Neural progenitor cell (in vitro differentiated cells): ENCODE data around the gene CEP55.

Experiments
- EZH2 ChIP-seq: fragments of 200-600 bp; sonication (generic); IDR thresholded peaks from 2 replicates; pipeline ENCODE4 v1.6.1; 2017; ENCODE audit warnings: antibody characterized with exemption, mild to moderate bottlenecking, moderate library complexity
- TF ChIP-seq, protein P1 (sequence below): fragments of 200-600 bp; sonication (generic); IDR thresholded peaks from 2 replicates; pipeline ENCODE4 v1.5.1; 2017; ENCODE audit warnings: antibody characterized with exemption, mild to moderate bottlenecking

DNA sequence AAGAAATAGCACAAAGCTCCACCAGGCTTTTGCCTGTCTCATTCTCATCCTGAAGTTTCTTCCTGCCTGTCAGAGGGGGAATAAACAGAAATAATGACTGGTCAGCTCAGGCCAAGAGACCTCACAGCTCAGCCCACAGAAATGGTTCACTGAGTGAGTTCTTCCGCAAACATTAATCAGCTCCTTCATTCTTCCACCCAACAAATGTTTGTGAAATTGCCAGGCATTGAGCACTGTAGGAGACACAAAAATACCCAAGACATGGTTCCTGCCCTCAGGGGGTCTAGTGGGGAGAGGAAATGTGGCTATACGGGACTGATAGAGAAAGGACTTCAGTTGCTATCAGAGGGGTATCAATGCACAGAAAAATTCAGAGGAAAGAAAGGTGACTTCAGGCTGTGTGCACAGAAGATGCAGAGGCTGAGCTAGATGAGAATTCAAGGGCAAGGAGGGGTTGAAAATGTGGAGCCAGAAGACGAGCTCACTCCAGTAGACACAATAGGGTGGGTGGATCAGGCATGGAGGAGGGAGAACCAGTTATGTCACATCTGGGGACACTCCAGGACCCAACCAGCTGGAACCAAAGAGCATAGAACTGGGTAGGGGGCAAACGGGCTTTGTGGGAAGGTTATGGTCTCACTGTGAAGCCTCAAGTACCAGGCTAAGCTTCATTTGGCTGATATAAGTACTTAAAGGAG lies 35.2 kb upstream of the CEP55 start:
- TF ChIP-seq, protein P1, sequence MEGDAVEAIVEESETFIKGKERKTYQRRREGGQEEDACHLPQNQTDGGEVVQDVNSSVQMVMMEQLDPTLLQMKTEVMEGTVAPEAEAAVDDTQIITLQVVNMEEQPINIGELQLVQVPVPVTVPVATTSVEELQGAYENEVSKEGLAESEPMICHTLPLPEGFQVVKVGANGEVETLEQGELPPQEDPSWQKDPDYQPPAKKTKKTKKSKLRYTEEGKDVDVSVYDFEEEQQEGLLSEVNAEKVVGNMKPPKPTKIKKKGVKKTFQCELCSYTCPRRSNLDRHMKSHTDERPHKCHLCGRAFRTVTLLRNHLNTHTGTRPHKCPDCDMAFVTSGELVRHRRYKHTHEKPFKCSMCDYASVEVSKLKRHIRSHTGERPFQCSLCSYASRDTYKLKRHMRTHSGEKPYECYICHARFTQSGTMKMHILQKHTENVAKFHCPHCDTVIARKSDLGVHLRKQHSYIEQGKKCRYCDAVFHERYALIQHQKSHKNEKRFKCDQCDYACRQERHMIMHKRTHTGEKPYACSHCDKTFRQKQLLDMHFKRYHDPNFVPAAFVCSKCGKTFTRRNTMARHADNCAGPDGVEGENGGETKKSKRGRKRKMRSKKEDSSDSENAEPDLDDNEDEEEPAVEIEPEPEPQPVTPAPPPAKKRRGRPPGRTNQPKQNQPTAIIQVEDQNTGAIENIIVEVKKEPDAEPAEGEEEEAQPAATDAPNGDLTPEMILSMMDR: no peak
- no peak for TF ChIP-seq EZH2
